ENCODE results near the gene CTNNA3. TPM values are rescaled to one million over a fixed set of nuclear protein-coding genes. Genes with fewer than 3 reads are reported as not detected.

Gene CTNNA3
- total and polyA plus RNA-seq, 2 of the 4 experiments (the other 2 are of a cell fraction), result 0.19 to 0.90 TPM

- ChIA-PET CTCF (no interaction called here), POLR2A (ENCODE audit: unreplicated experiment) (no interaction called here)
- Histone ChIP-seq H3K79me1 (ENCODE audit: low read depth in 1 of 2, low read length in 2 of 2) (no peaks in the 10 kb centered on the region), H2BK20ac (ENCODE audit: low read depth, low read length) (no peak overlapping the region), H2AK9ac (replicated peaks; ENCODE audit: low read depth, low read length, poor library complexity) (no peak overlapping the region), H3K14ac (replicated peaks; ENCODE audit: low read depth, low read length) (no peak overlapping the region), H3K4me1 (ENCODE audit: control insufficient read depth, insufficient read depth, low read length) (no peaks in the 10 kb centered on the region), H3K36me3 (ENCODE audit: control insufficient read depth, insufficient read depth, low read length) (no peaks in the 10 kb centered on the region), H4K91ac (ENCODE audit: insufficient read depth, low read depth, low read length) (no peak overlapping the region), H3K27me3 (ENCODE audit: control insufficient read depth, insufficient read depth, low read length) (no peaks in the 10 kb centered on the region), H2BK5ac (ENCODE audit: low read depth, low read length, poor library complexity, severe bottlenecking) (no peak overlapping the region), H2BK120ac (ENCODE audit: low read depth, low read length) (no peak overlapping the region), H3K23ac (ENCODE audit: low read depth, low read length) (no peak overlapping the region), H3K18ac (ENCODE audit: low read depth, low read length) (no peak overlapping the region), H3K4me3 (ENCODE audit: insufficient read depth, low read depth, low read length) (no peak overlapping the region), H2BK15ac (ENCODE audit: low read depth, low read length) (no peak overlapping the region), H3K56ac (ENCODE audit: extremely low read depth, insufficient read depth, low read length) (no peak overlapping the region), H4K20me1 (ENCODE audit: insufficient read depth, low read length) (no peaks in the 10 kb centered on the region), H2AFZ (replicated peaks; ENCODE audit: low read length, poor library complexity) (no peak overlapping the region), H3K9ac (ENCODE audit: low read depth, low read length) (no peak overlapping the region), H4K5ac (ENCODE audit: low read depth, low read length) (no peak overlapping the region), H3K27ac (ENCODE audit: insufficient read depth, low read length) (no peak overlapping the region), H4K8ac (ENCODE audit: low read depth in 2 of 2, low read length in 2 of 2) (no peak overlapping the region), H3K9me1 (ENCODE audit: insufficient read depth, low read length) (no peaks in the 10 kb centered on the region), H3K9me3 (ENCODE audit: control insufficient read depth, insufficient read depth, low read length) (no peaks in the 10 kb centered on the region), H3K4ac (ENCODE audit: low read depth, low read length) (no peak overlapping the region), H2AK5ac (ENCODE audit: low read depth, low read length) (no peak overlapping the region), H3K4me2 (ENCODE audit: low read depth, low read length) (no peak overlapping the region)
- DNase-seq (no peak), ATAC-seq (ENCODE audit: low read depth) (no peak)
- in situ Hi-C loops (cut with MboI; ENCODE audit: low sequenced_read_pairs), result loop anchor here (25.0 kb wide), 1 partner anchor 571 kb away; no protein-coding TSS in a partner anchor
- BruUV-seq (replicated peaks), result no TSS peak
- intact Hi-C loops (cut with micrococcal nuclease), result no loop called here
- TF ChIP-seq CEBPB (IDR thresholded peaks at IDR 0.05; ENCODE audit: low read depth, low read length) (no peak), RAD21 (IDR thresholded peaks at IDR 0.05; ENCODE audit: low read length) (no peak), USF2 (IDR thresholded peaks at IDR 0.05; ENCODE audit: low read depth, low read length) (no peak), MAFK (IDR thresholded peaks at IDR 0.05; ENCODE audit: low read depth, low read length) (no peak), RFX5 (IDR thresholded peaks at IDR 0.05; ENCODE audit: low read depth, low read length) (no peak), CHD1 (IDR thresholded peaks at IDR 0.05; ENCODE audit: low read depth, low read length) (no peak), MAZ (IDR thresholded peaks at IDR 0.05; ENCODE audit: borderline replicate concordance, low read depth, low read length) (no peak), RCOR1 (IDR thresholded peaks at IDR 0.05; ENCODE audit: insufficient replicate concordance, low read length) (no peak), FOS (IDR thresholded peaks at IDR 0.05; ENCODE audit: low read depth, low read length) (no peak), NFE2L2 (IDR thresholded peaks at IDR 0.05; ENCODE audit: low read depth, low read length) (no peak)
- dilution Hi-C loops (cut with HindIII; ENCODE audit: low sequenced_read_pairs, unreplicated experiment), result no loop called here
- 0% methylated on average over 1 of the region's 5 CpGs; no CpG with 5 or more reads in 1 of the 2 experiments for WGBS, 2 experiments (ENCODE audit: extremely low coverage in 2 of 2, insufficient read length in 1 of 2)
Observed at GRCh38 chr10:66941491-66941890, 754.5 kb downstream of the CTNNA3 start.
